Activated T-cell treated with anti-CD3 and anti-CD28 coated beads for 48 hours (primary cell): Measurements from ENCODE around the gene PSG5.
"Not testable (repeated sequence)": the region's sequence is repeated elsewhere in the genome, so short reads cannot be mapped to it uniquely, and the experiment has no call there.

Experiments
- DNase-seq: peaks from one replicate; pipeline ENCODE4 v3.0.0-alpha.2; 2020; ENCODE audit warnings: low read depth

PSG5 gene

DNA sequence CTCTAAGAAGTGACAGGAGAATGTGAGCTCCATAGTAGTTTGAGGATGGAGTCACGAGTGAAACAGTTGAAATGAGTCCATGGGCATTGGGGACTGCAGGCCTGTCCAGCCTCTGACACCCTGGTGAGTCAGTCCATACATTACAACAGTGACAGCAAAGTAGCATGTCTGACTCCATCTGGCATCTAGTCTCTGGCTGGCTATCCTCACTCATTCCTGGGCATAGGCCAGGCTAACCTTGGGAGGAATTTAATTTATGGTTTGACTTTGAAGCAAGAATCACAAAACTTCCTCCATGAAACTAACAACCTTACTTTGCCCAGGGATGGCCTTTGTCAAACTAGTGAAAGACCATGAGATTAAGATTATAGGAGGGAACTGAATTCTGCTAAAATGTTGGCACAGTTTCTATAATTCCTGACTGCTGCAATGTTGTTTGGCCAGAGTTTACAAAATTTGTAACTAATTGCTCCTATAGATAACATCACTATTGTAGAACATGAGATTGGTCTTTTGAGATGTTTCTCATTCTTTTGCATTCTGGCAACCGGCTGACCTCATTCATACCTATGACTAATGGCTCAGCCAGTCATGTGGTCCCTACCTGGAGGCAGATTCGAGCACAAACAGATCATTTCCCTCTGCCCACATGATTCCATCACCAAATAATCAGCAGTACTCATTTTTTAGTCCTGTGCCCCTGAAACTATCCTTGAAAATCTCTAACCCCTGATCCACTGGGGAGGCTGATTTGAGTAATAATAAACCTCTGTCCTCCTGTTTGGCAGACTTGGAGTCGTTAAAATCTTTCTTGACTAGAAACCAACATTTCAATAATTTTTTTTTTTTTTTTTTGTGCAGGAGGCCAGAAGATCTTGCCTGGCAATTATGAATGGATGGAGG lies 4.2 kb downstream of the PSG5 start:
- DNase-seq, result not testable (repeated sequence)

- DNase-seq, result not testable (repeated sequence)
These were observed 6.7 kb downstream of the PSG5 start for GRCh38 chr19:43179569-43180147.

- not testable (repeated sequence) for DNase-seq
These were observed 7.8 kb downstream of the PSG5 start for GRCh38 chr19:43178577-43178976.

- DNase-seq, result not testable (repeated sequence)
These were observed 20.4 kb downstream of the PSG5 start for GRCh38 chr19:43165906-43166305.

- not testable (repeated sequence) for DNase-seq
These were observed 23.2 kb downstream of the PSG5 start for GRCh38 chr19:43163135-43163534.

- not testable (repeated sequence) for DNase-seq
These were observed 24.1 kb downstream of the PSG5 start for GRCh38 chr19:43162261-43162660.

DNA sequence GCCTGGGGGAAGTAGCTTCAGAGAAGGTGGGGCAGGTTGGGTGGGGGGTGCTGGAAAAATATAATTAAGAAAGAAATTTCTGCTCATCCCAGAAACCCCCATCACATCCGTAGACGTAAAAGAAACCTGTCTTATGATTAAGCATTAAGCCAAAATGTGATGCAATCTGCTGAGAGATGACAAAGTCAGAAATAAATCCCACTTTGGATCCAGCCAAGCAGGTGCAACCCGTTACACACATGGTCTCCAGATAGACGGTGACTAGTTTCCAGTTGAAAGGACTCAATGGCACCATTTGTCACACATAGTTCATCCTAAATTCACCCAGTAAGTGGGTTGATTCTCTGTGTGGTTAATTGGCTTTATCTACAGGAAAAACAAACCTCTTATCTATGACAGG lies 34.1 kb downstream of the PSG5 start:
- no peak for DNase-seq

- DNase-seq, result not testable (repeated sequence)
These were observed 36.5 kb downstream of the PSG5 start for GRCh38 chr19:43149788-43150187.

DNA sequence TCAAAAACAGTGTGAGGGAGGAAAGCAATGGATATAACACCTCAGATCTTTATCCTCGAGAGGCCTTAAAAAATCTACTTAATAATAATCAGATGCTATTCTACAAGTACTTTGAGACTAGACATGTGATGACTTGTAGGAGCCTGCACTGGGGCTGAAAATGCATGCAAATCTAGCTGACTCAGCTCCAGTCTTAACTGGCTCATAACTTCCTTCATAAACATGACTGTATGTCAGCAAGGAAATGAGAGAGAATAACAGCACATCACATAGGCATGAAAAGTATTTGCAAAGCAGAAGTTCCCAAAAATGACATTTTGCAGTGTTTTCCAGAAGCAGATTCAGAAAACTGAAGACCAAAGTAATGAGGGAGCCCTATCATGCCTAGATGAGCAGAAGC lies 38.1 kb downstream of the PSG5 start:
- no peak for DNase-seq

DNA sequence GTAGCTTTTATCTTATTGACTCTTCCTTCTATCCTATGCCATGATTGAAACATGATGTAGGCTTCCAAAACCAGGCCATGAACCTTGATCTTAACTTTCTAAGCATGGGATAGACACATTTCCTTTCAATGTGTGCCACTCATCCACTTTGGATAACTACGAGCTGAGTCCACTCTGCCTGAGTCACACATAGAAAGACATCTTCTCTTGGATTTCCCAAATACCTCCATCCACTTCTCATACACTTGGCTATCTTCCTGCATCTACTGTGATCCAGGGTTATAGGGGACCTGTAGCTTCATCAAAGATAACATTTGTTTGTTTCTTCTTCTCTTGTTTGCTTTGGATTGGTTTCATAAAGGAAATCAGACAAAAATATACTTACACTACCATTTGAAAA lies 44.6 kb downstream of the PSG5 start:
- not testable (repeated sequence) for DNase-seq

DNA sequence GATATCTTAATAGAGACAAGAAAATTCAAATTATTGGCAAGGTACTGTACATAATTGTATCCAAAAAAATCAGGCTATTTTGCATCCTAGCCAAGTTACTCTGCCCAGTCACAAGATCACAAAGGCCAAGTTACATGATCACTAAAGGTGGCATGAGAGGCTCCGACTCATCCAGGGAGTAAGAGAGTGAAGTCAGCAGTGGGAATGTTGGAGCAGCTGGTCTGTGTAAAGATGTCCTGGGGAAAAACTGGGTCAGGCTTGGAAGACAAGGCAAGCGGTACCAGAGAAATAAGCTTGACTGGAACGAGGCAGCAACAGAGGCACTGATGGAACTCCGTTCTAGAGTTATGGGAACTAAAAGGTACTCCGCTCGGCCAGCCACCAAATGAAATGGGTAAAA lies 53.6 kb downstream of the PSG5 start:
- no peak for DNase-seq

DNA sequence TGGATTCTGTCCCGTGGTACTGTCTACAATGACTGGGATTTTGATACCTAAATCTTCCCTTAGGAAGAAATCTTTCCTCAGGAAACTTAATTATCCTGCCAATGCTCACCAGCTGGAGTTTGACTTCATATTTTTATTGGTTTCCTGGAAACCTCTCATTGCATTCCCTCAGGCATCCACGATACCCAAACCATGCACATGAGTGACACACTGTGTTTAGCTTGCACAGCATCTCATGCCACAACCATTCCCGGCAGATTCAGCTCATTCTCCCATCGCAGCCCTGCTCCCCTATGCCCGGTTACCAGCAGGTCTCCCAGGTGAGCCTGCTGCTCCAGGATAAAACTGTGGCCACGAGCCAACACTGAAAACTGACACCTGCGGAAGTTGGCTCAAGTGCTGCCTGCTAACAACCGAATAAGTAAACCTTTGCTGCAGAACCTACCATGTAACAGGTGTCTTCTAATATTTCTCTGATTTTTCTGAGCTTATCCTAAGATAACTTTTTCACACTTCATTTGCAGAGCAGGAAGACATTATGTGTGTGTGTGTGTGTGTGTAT lies 55.0 kb downstream of the PSG5 start:
- DNase-seq, result not testable (repeated sequence)

DNA sequence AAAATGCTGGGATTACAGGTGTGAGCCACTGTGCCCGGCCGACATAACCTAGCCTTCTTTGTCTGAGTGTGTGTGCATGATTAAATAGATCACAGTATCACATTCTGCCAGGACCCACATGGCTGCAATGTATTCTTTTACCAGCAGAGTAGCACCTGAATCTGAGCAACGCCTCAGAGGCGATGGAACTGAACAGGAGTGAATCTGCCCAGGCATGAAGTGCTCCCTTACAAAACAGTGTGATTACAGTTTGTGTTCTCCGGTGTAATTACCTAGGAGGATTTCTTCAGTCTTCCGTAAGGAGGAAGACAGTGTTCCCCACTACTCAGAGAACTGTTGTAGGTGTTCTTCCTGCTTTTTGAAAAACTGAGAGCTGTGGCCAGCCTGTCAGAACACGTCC lies 57.1 kb downstream of the PSG5 start:
- DNase-seq, result not testable (repeated sequence)

DNA sequence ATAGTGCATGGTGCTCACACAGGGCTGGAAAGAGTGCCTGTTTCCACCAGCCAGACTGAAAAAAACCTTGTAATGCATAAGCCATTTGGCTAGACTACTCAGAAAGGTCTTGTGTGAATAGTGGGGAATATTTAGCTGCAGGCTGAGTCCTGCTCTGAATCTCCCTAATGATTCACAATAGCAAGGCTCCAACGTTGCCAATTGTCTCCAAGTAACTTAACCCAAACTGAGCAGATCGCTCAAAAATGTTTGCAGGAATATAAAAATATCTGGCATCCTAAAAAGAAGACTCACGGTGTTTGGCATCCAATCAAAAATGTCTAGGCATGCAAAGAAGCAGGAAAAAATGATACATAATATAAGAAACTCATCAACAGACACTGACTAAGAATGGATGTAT lies 59.0 kb downstream of the PSG5 start:
- DNase-seq, result not testable (repeated sequence)

- no peak for DNase-seq
These were observed 59.6 kb downstream of the PSG5 start for GRCh38 chr19:43126720-43127119.

GRCh38 chr19:43124360-43124759 lies 62.0 kb downstream of the PSG5 start:
- no peak for DNase-seq

GRCh38 chr19:43120433-43121026 lies 65.8 kb downstream of the PSG5 start:
- DNase-seq, result not testable (repeated sequence)

DNA sequence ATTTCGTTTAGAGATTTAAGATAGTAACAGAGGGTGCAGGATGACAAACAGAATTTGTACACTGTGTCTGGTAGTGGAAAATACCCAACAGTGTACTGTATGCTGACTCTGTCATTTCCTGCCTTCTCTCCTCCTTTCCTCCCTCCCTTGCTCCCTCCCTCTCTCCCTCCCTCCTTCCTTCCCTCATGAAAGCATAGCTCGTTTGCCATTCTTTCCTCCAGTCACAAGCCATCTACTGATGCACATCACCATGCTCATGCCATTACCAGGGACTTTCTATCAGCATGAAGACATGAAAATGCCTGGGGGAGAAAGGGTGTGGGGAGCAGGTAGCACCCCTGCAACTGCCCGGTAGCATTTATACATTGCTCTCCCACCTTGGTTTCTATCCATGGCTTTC lies 66.8 kb downstream of the PSG5 start:
- not testable (repeated sequence) for DNase-seq
